K562 (cell line): ENCODE measurements around the gene SSBP2. TPM values are rescaled to one million over a fixed set of nuclear protein-coding genes. Genes with fewer than 3 reads are reported as not detected.

Source experiments
- ATAC-seq: fragments of 200-7000 bp; cut with Tn5 transposase; 3 replicates; pipeline ENCODE4 v1.9.1; 2020; ENCODE audit warnings: moderate library complexity
- BruUV-seq: library from RNA; stranded (reverse); fragments of 400-500 nt; replicated peaks from 2 replicates; lab custom pipeline; 2021; lab: Mats Ljungman, UMichigan
- CTCF ChIA-PET: fragments of 300-600 bp; formaldehyde crosslinking; extraction: SDS; loops from one replicate; lab custom pipeline; 2021; ENCODE audit warnings: low intra/inter-chr PET ratio; lab: Yijun Ruan, JAX
- POLR2A ChIA-PET: fragments of 300-600, 350-650 bp; sonication (Branson Sonifier 250); formaldehyde crosslinking; extraction: SDS; loops from one replicate; lab custom pipeline; 2021; ENCODE audit warnings: antibody characterized with exemption, inconsistent platforms; lab: Yijun Ruan, JAX
- DNase-seq, 4 experiments: peaks; one replicate each; pipeline versions ENCODE4 v3.0.0 to v3.0.0-alpha.2; 2011 to 2018; ENCODE audit warnings: low spot score in 3 of 4, mixed read lengths in 3 of 4; ENCODE audit errors: extremely low read depth in 1 of 4
- FAIRE-seq: peaks from 2 replicates; lab custom pipeline; 2011; peaks lifted over from hg19 to GRCh38; lab: Jason Lieb, UNC
- H2AFZ ChIP-seq: 2 replicates; pipeline ENCODE4 v1.6.0; 2011; ENCODE audit warnings: low read depth, low read length, control low read depth, inconsistent platforms
- H3K27ac ChIP-seq: fragments of 200-600 bp; 3 replicates; pipeline ENCODE4 v1.8.0; 2011; ENCODE audit warnings: low read depth, mild to moderate bottlenecking, control low read depth, inconsistent platforms, low read length, moderate library complexity, mixed read lengths; ENCODE audit errors: extremely low read depth
- H3K27me3 ChIP-seq, 2 experiments: fragments of 300-600 bp in 1 of 2; 2 replicates in 1 of 2; 3 replicates in 1 of 2; pipeline versions ENCODE4 v1.6.0 to v1.8.0; 2011; ENCODE audit warnings: inconsistent platforms in 2 of 2, low read length in 2 of 2, mild to moderate bottlenecking in 1 of 2, mixed read lengths in 1 of 2, moderate library complexity in 1 of 2; ENCODE audit not compliant: control insufficient read depth in 2 of 2, insufficient read depth in 2 of 2
- H3K36me3 ChIP-seq: fragments of 300-600 bp; 3 replicates; pipeline ENCODE4 v1.8.0; 2011; ENCODE audit warnings: mild to moderate bottlenecking, low read length, inconsistent platforms; ENCODE audit not compliant: control insufficient read depth, insufficient read depth
- H3K4me1 ChIP-seq, 2 experiments: fragments of 200-600 bp in 1 of 2; replicated peaks in 1 of 2; 2 replicates in 1 of 2; 3 replicates in 1 of 2; pipeline versions ENCODE4 v1.5.1 to v1.8.0; 2011; ENCODE audit warnings: inconsistent platforms in 2 of 2, low read length in 2 of 2, mild to moderate bottlenecking in 1 of 2, mixed read lengths in 1 of 2, moderate library complexity in 1 of 2; ENCODE audit not compliant: control insufficient read depth in 2 of 2, insufficient read depth in 2 of 2
- H3K4me2 ChIP-seq: 2 replicates; pipeline ENCODE4 v1.6.1; 2011; ENCODE audit warnings: low read length, control low read depth, inconsistent platforms, mixed read lengths; ENCODE audit not compliant: insufficient read depth
- H3K4me3 ChIP-seq: fragments of 200-600 bp; sonication (generic), shearing (Covaris generic); 2 replicates; pipeline ENCODE4 v1.5.1; 2016; ENCODE audit warnings: control low read depth, inconsistent platforms
- H3K79me2 ChIP-seq: fragments of 200-600 bp; 3 replicates; pipeline ENCODE4 v1.8.0; 2011; ENCODE audit warnings: low read length, inconsistent platforms; ENCODE audit not compliant: control insufficient read depth, insufficient read depth
- H3K9ac ChIP-seq, 2 experiments: 2 replicates each; pipeline versions ENCODE4 v1.6.0 to v1.6.1; 2011; ENCODE audit warnings: low read depth in 2 of 2, low read length in 2 of 2, control low read depth in 1 of 2, inconsistent platforms in 1 of 2, mild to moderate bottlenecking in 1 of 2, mixed read lengths in 1 of 2; ENCODE audit not compliant: insufficient read depth in 1 of 2
- H3K9me1 ChIP-seq: one replicate; pipeline ENCODE4 v1.6.0; 2011; ENCODE audit warnings: inconsistent platforms, mild to moderate bottlenecking, low read length, moderate library complexity; ENCODE audit not compliant: control insufficient read depth, insufficient read depth
- H3K9me3 ChIP-seq: replicated peaks from 2 replicates; pipeline ENCODE4 v1.5.1; 2011; ENCODE audit warnings: low read depth, low read length, inconsistent platforms; ENCODE audit not compliant: control insufficient read depth, insufficient read depth
- H4K20me1 ChIP-seq: replicated peaks from 2 replicates; pipeline ENCODE4 v1.6.1; 2011; ENCODE audit warnings: low read length, inconsistent platforms, mixed read lengths; ENCODE audit not compliant: control insufficient read depth, insufficient read depth
- IRF2 ChIP-seq: sonication (generic); formaldehyde crosslinking; IDR thresholded peaks from 2 replicates; pipeline ENCODE4 v1.8.1; 2022; ENCODE audit warnings: mild to moderate bottlenecking, missing genetic modification reagents
- KAT2B ChIP-seq: IDR thresholded peaks from one replicate; pipeline ENCODE4 v1.6.1; 2012; ENCODE audit warnings: low read depth, mild to moderate bottlenecking, control low read depth, inconsistent platforms, low read length, moderate library complexity
- KLF1 ChIP-seq: fragments of 450-650 bp; IDR thresholded peaks from 2 replicates; pipeline ENCODE4 v1.6.1; 2016; ENCODE audit warnings: missing genetic modification characterization, missing compliant biosample characterization
- LARP7 ChIP-seq: fragments of 450-650 bp; IDR thresholded peaks from 2 replicates; pipeline ENCODE4 v1.6.1; 2016
- NR2C2 ChIP-seq, 2 experiments: fragments of 200-800 bp in 1 of 2; sonication (Bioruptor generic) in 1 of 2; sonication (generic) in 1 of 2; formaldehyde crosslinking in 1 of 2; IDR thresholded peaks; 2 replicates each; pipeline versions ENCODE4 v1.6.1 to v1.8.0; 2016 to 2022; ENCODE audit warnings: mild to moderate bottlenecking in 1 of 2, missing compliant biosample characterization in 1 of 2, missing genetic modification characterization in 1 of 2, missing genetic modification reagents in 1 of 2
- POLR2AphosphoS2 ChIP-seq: IDR thresholded peaks from 2 replicates; pipeline ENCODE4 v1.6.1; 2012; ENCODE audit warnings: low read length, improper control_type of control experiment
- STAT6 ChIP-seq: sonication (generic); formaldehyde crosslinking; IDR thresholded peaks from 2 replicates; pipeline ENCODE4 v1.8.1; 2023; ENCODE audit warnings: mild to moderate bottlenecking, missing genetic modification reagents
- TFE3 ChIP-seq: fragments of 450-650 bp; formaldehyde crosslinking; IDR thresholded peaks from 2 replicates; pipeline ENCODE4 v1.4.0; 2020; ENCODE audit warnings: mild to moderate bottlenecking, mixed read lengths
- ZNF324 ChIP-seq: fragments of 250-450 bp; sonication (Bioruptor Pico); IDR thresholded peaks from 2 replicates; pipeline ENCODE4 v1.4.0; 2020; ENCODE audit warnings: mild to moderate bottlenecking
- ZNF644 ChIP-seq: fragments of 200-800 bp; sonication (Bioruptor generic); IDR thresholded peaks from 2 replicates; pipeline ENCODE4 v1.6.1; 2016; ENCODE audit warnings: low read depth, missing genetic modification characterization, missing compliant biosample characterization
- WGBS: fragments of 100-300 bp; shearing (Covaris generic); methylation state at CpG from one replicate; pipeline ENCODE4 v1.1.6; 2016; ENCODE audit warnings: low coverage, mixed read lengths; ENCODE audit not compliant: insufficient coverage; ENCODE audit errors: missing lambda C conversion rate; 5-methylcytosine and 5-hydroxymethylcytosine counted together
- in situ Hi-C: fragments of 300-500 bp; cut with MboI; formaldehyde crosslinking; loops from 4 replicates; pipeline ENCODE4 v1.15.0; 2018; ENCODE audit warnings: inconsistent platforms, mixed read lengths
- intact Hi-C: fragments of 100-400 bp; cut with micrococcal nuclease; formaldehyde crosslinking; loops from 2 replicates; pipeline ENCODE4 v1.14.2; 2022
- polyA plus RNA-seq, 8 experiments: library from polyadenylated mRNA; depleted of rRNA in 4 of 8; stranded (reverse) in 5 of 8; unstranded in 3 of 8; fragments of >200 nt; fragmentation: Nextera tagmentation in 2 of 8; fragmentation: Illumina TruSeq in 1 of 8; extraction: Ambion mirVana in 2 of 8; extraction: Trizol in 1 of 8; gene quantifications; 2 replicates each; pipeline versions ENCODE4 v1.2.1 to v1.2.3, GENCODE V29; 2011 to 2014; ENCODE audit warnings: inconsistent platforms in 1 of 8, missing spikeins in 1 of 8
- total RNA-seq, 7 experiments: library from RNA; depleted of rRNA in 6 of 7; stranded (reverse); fragments of >200 nt in 6 of 7; fragmentation: Illumina TruSeq in 2 of 7; extraction: Trizol in 2 of 7; gene quantifications; 2 replicates each; pipeline versions ENCODE4 v1.2.1 to v1.2.3, GENCODE V29; 2011 to 2021; ENCODE audit warnings: low replicate concordance in 1 of 7

Gene SSBP2
- total and polyA plus RNA-seq, 9 of the 15 experiments (the other 6 are each of a cell fraction or from before 2014, with no cell fraction given), result 22.3 to 133 (median 42.1) TPM

GRCh38 chr5:81698813-81699212 lies 52.1 kb downstream of the SSBP2 start:
- Histone ChIP-seq H4K20me1 (no peaks in the 10 kb centered on the region), H3K27ac (no peak overlapping the region), H3K9me1 (no peaks in the 10 kb centered on the region), H3K36me3 (no peaks in the 10 kb centered on the region; the same call in 2 of the 3 replicates), H3K4me2 (no peak overlapping the region), H3K9me3 (peaks cover 4% of the 10 kb centered on the region), H3K4me3 (no peak overlapping the region), H3K79me2 (peaks cover 12% of the 10 kb centered on the region), H3K9ac (no peak overlapping the region), H3K27me3 (no peaks in the 10 kb centered on the region), H3K4me1 (no peaks in the 10 kb centered on the region), H2AFZ (no peak overlapping the region)
- in situ Hi-C loops (no loop called here), intact Hi-C loops (no loop called here)
- no peak for DNase-seq
- WGBS, result 74% methylated on average over 2 of the region's 2 CpGs
- ChIA-PET POLR2A (no interaction called here), CTCF (no interaction called here)
- no peak for TF ChIP-seq ZNF644
- no peak for TF ChIP-seq KLF1
- TF ChIP-seq POLR2AphosphoS2, result no peak
- TF ChIP-seq ZNF324 (CRISPR knock-in tag), result no peak
- no peak for TF ChIP-seq IRF2 (CRISPR knock-in tag)
- TF ChIP-seq NR2C2 (CRISPR knock-in tag; IDR thresholded peaks at IDR 0.05), result no peak
- no peak for TF ChIP-seq NR2C2 (tag; IDR thresholded peaks at IDR 0.05)
- TF ChIP-seq LARP7, result no peak
- no peak for TF ChIP-seq TFE3 (CRISPR knock-in tag)
- no peak for TF ChIP-seq KAT2B
- TF ChIP-seq STAT6 (CRISPR knock-in tag), result no peak
- FAIRE-seq, result no peak
- no peak for ATAC-seq
- BruUV-seq, result no TSS peak
